WTC11 (cell line): ENCODE results near the gene EEIG2. TPM values are rescaled to one million over a fixed set of nuclear protein-coding genes. Genes with fewer than 3 reads are reported as not detected.

Source experiments
- ATAC-seq: fragments of 200-7000 bp; cut with Tn5 transposase; 2 replicates; pipeline ENCODE4 v1.10.0; 2021; ENCODE audit warnings: mild to moderate bottlenecking, moderate library complexity
- CTCF ChIA-PET: fragments of 300-600 bp; sonication (Branson Sonifier 250); formaldehyde crosslinking; loops from one replicate; lab custom pipeline; 2021; ENCODE audit warnings: antibody characterized with exemption; lab: Charles Lee
- POLR2A ChIA-PET: fragments of 350-600 bp; sonication (Branson Sonifier 250); formaldehyde crosslinking; loops from one replicate; lab custom pipeline; 2021; ENCODE audit warnings: antibody characterized with exemption; lab: Charles Lee
- DNase-seq: peaks from one replicate; pipeline ENCODE4 v3.0.0; 2021; ENCODE audit warnings: low spot score
- H3K27ac Mint-ChIP-seq: 2 replicates; pipeline ENCODE4 v1.8.0; 2021; ENCODE audit warnings: mixed read lengths
- H3K27me3 Mint-ChIP-seq: 2 replicates; pipeline ENCODE4 v1.8.0; 2021; ENCODE audit warnings: low read depth, mild to moderate bottlenecking, moderate library complexity, mixed read lengths
- H3K36me3 Mint-ChIP-seq: 2 replicates; pipeline ENCODE4 v1.8.0; 2021; ENCODE audit warnings: mixed read lengths
- H3K4me1 Mint-ChIP-seq: 2 replicates; pipeline ENCODE4 v1.8.0; 2022; ENCODE audit warnings: mixed read lengths
- H3K4me3 Mint-ChIP-seq: 2 replicates; pipeline ENCODE4 v1.8.0; 2021; ENCODE audit warnings: mild to moderate bottlenecking, moderate library complexity, mixed read lengths
- H3K9me3 Mint-ChIP-seq: 2 replicates; pipeline ENCODE4 v1.8.0; 2021; ENCODE audit warnings: mixed read lengths
- GABPB1 ChIP-seq: sonication (generic); formaldehyde crosslinking; IDR thresholded peaks from 2 replicates; pipeline ENCODE4 v1.8.1; 2023; ENCODE audit warnings: mild to moderate bottlenecking, missing genetic modification reagents
- OVOL2 ChIP-seq: fragments of 250-450 bp; sonication (Bioruptor Pico); IDR thresholded peaks from 2 replicates; pipeline ENCODE4 v1.9.0; 2021; ENCODE audit warnings: mild to moderate bottlenecking, borderline replicate concordance
- SOX15 ChIP-seq: fragments of 250-450 bp; sonication (Bioruptor Pico); IDR thresholded peaks from 2 replicates; pipeline ENCODE4 v1.9.0; 2021; ENCODE audit warnings: mild to moderate bottlenecking
- total RNA-seq: library from RNA; stranded (reverse); gene quantifications from 3 replicates; pipeline ENCODE4 v1.2.3, GENCODE V29; 2021
- TF ChIP-seq, protein P1 (sequence below): fragments of 250-450 bp; sonication (Bioruptor Pico); IDR thresholded peaks from 2 replicates; pipeline ENCODE4 v1.9.0; 2021; ENCODE audit warnings: mild to moderate bottlenecking, borderline replicate concordance
- TF ChIP-seq, protein P2 (sequence below): fragments of 250-450 bp; sonication (Bioruptor Pico); IDR thresholded peaks from 2 replicates; pipeline ENCODE4 v1.8.0; 2021; ENCODE audit warnings: mild to moderate bottlenecking
- TF ChIP-seq, protein P3 (sequence below): sonication (generic); formaldehyde crosslinking; IDR thresholded peaks from 2 replicates; pipeline ENCODE4 v1.8.0; 2022; ENCODE audit warnings: mild to moderate bottlenecking, missing genetic modification reagents
- TF ChIP-seq, protein P4 (sequence below): sonication (generic); formaldehyde crosslinking; IDR thresholded peaks from 2 replicates; pipeline ENCODE4 v1.8.0; 2022; ENCODE audit warnings: mild to moderate bottlenecking, missing genetic modification reagents
- TF ChIP-seq, protein P5 (sequence below): sonication (generic); formaldehyde crosslinking; IDR thresholded peaks from 2 replicates; pipeline ENCODE4 v1.8.0; 2022; ENCODE audit warnings: mild to moderate bottlenecking, missing genetic modification reagents
- TF ChIP-seq, protein P6 (sequence below): sonication (generic); formaldehyde crosslinking; IDR thresholded peaks from 2 replicates; pipeline ENCODE4 v1.8.1; 2022; ENCODE audit warnings: low read depth, missing genetic modification reagents, borderline replicate concordance

The EEIG2 gene
- total RNA-seq, 1 experiment from 2014 or later, result 65.7 TPM

DNA sequence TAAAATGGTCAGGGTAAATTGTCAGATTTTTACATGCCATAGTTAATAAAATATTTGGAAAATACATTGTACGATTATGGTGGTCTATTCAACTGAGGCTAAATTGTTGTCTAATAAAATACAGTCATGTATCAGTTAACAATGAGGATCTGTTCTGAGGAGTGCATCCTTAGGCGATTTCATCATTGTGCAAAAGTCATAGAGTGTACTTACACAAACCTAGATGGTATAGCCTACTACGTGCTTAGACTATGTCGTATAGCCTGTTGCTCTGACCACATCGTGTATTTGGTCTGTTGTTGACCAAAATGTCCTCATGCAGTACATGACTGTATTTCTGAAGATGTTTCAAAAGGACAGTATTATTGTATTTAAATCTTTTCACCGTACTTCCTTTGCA lies 5.2 kb downstream of the EEIG2 start (continued):
- TF ChIP-seq, protein P1, sequence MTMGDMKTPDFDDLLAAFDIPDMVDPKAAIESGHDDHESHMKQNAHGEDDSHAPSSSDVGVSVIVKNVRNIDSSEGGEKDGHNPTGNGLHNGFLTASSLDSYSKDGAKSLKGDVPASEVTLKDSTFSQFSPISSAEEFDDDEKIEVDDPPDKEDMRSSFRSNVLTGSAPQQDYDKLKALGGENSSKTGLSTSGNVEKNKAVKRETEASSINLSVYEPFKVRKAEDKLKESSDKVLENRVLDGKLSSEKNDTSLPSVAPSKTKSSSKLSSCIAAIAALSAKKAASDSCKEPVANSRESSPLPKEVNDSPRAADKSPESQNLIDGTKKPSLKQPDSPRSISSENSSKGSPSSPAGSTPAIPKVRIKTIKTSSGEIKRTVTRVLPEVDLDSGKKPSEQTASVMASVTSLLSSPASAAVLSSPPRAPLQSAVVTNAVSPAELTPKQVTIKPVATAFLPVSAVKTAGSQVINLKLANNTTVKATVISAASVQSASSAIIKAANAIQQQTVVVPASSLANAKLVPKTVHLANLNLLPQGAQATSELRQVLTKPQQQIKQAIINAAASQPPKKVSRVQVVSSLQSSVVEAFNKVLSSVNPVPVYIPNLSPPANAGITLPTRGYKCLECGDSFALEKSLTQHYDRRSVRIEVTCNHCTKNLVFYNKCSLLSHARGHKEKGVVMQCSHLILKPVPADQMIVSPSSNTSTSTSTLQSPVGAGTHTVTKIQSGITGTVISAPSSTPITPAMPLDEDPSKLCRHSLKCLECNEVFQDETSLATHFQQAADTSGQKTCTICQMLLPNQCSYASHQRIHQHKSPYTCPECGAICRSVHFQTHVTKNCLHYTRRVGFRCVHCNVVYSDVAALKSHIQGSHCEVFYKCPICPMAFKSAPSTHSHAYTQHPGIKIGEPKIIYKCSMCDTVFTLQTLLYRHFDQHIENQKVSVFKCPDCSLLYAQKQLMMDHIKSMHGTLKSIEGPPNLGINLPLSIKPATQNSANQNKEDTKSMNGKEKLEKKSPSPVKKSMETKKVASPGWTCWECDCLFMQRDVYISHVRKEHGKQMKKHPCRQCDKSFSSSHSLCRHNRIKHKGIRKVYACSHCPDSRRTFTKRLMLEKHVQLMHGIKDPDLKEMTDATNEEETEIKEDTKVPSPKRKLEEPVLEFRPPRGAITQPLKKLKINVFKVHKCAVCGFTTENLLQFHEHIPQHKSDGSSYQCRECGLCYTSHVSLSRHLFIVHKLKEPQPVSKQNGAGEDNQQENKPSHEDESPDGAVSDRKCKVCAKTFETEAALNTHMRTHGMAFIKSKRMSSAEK (CRISPR knock-in tag), result no peak
- TF ChIP-seq, protein P2, sequence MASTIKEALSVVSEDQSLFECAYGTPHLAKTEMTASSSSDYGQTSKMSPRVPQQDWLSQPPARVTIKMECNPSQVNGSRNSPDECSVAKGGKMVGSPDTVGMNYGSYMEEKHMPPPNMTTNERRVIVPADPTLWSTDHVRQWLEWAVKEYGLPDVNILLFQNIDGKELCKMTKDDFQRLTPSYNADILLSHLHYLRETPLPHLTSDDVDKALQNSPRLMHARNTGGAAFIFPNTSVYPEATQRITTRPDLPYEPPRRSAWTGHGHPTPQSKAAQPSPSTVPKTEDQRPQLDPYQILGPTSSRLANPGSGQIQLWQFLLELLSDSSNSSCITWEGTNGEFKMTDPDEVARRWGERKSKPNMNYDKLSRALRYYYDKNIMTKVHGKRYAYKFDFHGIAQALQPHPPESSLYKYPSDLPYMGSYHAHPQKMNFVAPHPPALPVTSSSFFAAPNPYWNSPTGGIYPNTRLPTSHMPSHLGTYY (CRISPR knock-in tag), result no peak
- TF ChIP-seq SOX15 (CRISPR knock-in tag), result no peak
- TF ChIP-seq, protein P3, sequence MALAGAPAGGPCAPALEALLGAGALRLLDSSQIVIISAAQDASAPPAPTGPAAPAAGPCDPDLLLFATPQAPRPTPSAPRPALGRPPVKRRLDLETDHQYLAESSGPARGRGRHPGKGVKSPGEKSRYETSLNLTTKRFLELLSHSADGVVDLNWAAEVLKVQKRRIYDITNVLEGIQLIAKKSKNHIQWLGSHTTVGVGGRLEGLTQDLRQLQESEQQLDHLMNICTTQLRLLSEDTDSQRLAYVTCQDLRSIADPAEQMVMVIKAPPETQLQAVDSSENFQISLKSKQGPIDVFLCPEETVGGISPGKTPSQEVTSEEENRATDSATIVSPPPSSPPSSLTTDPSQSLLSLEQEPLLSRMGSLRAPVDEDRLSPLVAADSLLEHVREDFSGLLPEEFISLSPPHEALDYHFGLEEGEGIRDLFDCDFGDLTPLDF (CRISPR knock-in tag), result no peak
- TF ChIP-seq OVOL2 (CRISPR knock-in tag), result no peak

DNA sequence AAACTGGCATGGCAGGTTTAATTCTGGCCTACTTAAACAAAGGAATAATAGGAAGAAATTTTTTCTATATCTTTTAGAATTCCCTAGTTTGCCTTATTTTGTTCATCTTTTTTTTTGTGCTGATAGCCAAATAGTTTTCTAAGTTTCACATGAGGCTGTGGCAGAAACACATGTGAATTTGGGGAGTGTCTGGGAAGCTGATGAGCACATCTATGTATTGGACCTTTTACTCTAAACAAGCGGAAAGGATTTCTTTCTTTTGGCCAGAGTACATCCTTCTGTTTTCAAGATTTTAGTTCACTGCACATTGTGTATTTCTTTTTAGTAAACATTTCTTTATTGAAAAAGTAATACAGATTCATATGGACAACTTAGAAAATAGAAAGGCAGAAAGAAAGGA lies 5.6 kb downstream of the EEIG2 start:
- CTCF ChIA-PET, result no interaction called here

DNA sequence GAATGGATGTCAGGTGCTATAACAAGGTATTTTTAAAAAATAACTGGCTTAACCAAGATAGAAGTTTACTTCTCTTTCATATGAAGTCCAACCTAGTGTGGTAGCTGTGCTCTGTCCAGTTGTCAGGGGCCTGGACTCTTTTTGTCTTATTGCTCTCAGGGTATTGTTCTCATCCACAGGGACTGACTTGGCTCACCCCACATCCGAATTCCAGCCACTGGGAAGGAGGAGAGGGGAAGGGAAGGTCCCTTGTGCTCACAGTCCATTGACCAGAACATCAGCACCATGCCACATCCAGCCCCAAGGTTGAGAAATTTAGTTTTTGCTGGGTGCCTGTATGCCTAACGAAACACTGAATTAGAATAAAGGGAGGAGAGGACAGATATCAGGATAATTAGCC lies 8.7 kb downstream of the EEIG2 start:
- no peak for DNase-seq
- no peak for ATAC-seq
- TF ChIP-seq, protein P4, sequence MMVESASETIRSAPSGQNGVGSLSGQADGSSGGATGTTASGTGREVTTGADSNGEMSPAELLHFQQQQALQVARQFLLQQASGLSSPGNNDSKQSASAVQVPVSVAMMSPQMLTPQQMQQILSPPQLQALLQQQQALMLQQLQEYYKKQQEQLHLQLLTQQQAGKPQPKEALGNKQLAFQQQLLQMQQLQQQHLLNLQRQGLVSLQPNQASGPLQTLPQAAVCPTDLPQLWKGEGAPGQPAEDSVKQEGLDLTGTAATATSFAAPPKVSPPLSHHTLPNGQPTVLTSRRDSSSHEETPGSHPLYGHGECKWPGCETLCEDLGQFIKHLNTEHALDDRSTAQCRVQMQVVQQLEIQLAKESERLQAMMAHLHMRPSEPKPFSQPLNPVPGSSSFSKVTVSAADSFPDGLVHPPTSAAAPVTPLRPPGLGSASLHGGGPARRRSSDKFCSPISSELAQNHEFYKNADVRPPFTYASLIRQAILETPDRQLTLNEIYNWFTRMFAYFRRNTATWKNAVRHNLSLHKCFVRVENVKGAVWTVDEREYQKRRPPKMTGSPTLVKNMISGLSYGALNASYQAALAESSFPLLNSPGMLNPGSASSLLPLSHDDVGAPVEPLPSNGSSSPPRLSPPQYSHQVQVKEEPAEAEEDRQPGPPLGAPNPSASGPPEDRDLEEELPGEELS, result no peak
- TF ChIP-seq GABPB1 (CRISPR knock-in tag), result no peak
- TF ChIP-seq, protein P5, sequence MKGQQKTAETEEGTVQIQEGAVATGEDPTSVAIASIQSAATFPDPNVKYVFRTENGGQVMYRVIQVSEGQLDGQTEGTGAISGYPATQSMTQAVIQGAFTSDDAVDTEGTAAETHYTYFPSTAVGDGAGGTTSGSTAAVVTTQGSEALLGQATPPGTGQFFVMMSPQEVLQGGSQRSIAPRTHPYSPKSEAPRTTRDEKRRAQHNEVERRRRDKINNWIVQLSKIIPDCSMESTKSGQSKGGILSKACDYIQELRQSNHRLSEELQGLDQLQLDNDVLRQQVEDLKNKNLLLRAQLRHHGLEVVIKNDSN (CRISPR knock-in tag), result no peak
- H3K4me1 Mint-ChIP-seq, result peaks cover 13% of the 10 kb centered on the region
- ChIA-PET CTCF (no interaction called here), POLR2A (no interaction called here)
- no peaks in the 10 kb centered on the region for H3K36me3 Mint-ChIP-seq
- H3K9me3 Mint-ChIP-seq, result no peaks in the 10 kb centered on the region
- no peaks in the 10 kb centered on the region for H3K27me3 Mint-ChIP-seq
- H3K27ac Mint-ChIP-seq, result no peak overlapping the region
- H3K4me3 Mint-ChIP-seq, result no peak overlapping the region

More for the DNA sequence above, 5.6 kb downstream of the EEIG2 start:
- no peaks in the 10 kb centered on the region for H3K9me3 Mint-ChIP-seq
- no peak for ATAC-seq
- no peak overlapping the region for H3K27ac Mint-ChIP-seq
- POLR2A ChIA-PET, result no interaction called here
- H3K4me3 Mint-ChIP-seq, result no peak overlapping the region
- no peak for DNase-seq
- H3K36me3 Mint-ChIP-seq, result no peaks in the 10 kb centered on the region
- no peaks in the 10 kb centered on the region; the same call in 1 of the 2 replicates for H3K27me3 Mint-ChIP-seq
- TF ChIP-seq, protein P6, sequence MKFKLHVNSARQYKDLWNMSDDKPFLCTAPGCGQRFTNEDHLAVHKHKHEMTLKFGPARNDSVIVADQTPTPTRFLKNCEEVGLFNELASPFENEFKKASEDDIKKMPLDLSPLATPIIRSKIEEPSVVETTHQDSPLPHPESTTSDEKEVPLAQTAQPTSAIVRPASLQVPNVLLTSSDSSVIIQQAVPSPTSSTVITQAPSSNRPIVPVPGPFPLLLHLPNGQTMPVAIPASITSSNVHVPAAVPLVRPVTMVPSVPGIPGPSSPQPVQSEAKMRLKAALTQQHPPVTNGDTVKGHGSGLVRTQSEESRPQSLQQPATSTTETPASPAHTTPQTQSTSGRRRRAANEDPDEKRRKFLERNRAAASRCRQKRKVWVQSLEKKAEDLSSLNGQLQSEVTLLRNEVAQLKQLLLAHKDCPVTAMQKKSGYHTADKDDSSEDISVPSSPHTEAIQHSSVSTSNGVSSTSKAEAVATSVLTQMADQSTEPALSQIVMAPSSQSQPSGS (CRISPR knock-in tag), result no peak
- H3K4me1 Mint-ChIP-seq, result peaks cover 37% of the 10 kb centered on the region
